ENCODE results near the gene ALG14.

The ALG14 gene

GRCh38 chr1:94979656-94980581 is 92.8 kb downstream of the ALG14 start:
- DNase-seq (ENCODE audit: low read depth): no peak

GRCh38 chr1:94979131-94979530 is 93.6 kb downstream of the ALG14 start:
- no peak for DNase-seq (ENCODE audit: low read depth)

GRCh38 chr1:94978401-94978800 is 94.3 kb downstream of the ALG14 start:
- DNase-seq (ENCODE audit: low read depth): no peak

GRCh38 chr1:94976971-94977548 is 95.7 kb downstream of the ALG14 start:
- DNase-seq (ENCODE audit: low read depth): peak; percentile 27

GRCh38 chr1:94974824-94975223 is 97.9 kb downstream of the ALG14 start:
- peak; percentile 65 for DNase-seq (ENCODE audit: low read depth)

- peak; percentile 78 for DNase-seq (ENCODE audit: low read depth)
These were observed 98.5 kb downstream of the ALG14 start for GRCh38 chr1:94974241-94974640.

GRCh38 chr1:94973309-94973922 is 99.3 kb downstream of the ALG14 start:
- no peak for DNase-seq (ENCODE audit: low read depth)

GRCh38 chr1:94971491-94971924 is 101.2 kb downstream of the ALG14 start:
- DNase-seq (ENCODE audit: low read depth): peak; percentile 86

- DNase-seq (ENCODE audit: low read depth): peak; percentile 49
These were observed 102.0 kb downstream of the ALG14 start for GRCh38 chr1:94970783-94971182.

GRCh38 chr1:94969137-94969536 is 103.6 kb downstream of the ALG14 start:
- no peak for DNase-seq (ENCODE audit: low read depth)

- DNase-seq (ENCODE audit: low read depth): peak; percentile 56
These were observed 106.7 kb downstream of the ALG14 start for GRCh38 chr1:94966033-94966432.

GRCh38 chr1:94963864-94964263 is 108.9 kb downstream of the ALG14 start:
- DNase-seq (ENCODE audit: low read depth): no peak

- DNase-seq (ENCODE audit: low read depth): peak; percentile 86
These were observed 110.1 kb downstream of the ALG14 start for GRCh38 chr1:94962409-94963265.

GRCh38 chr1:94961988-94962387 is 110.8 kb downstream of the ALG14 start:
- no peak for DNase-seq (ENCODE audit: low read depth)

- DNase-seq (ENCODE audit: low read depth): no peak
These were observed 111.2 kb downstream of the ALG14 start for GRCh38 chr1:94961582-94961981.

- no peak for DNase-seq (ENCODE audit: low read depth)
These were observed 114.7 kb downstream of the ALG14 start for GRCh38 chr1:94958081-94958480.

- DNase-seq (ENCODE audit: low read depth): peak; percentile 78
These were observed 116.8 kb downstream of the ALG14 start for GRCh38 chr1:94955767-94956632.

- peak; percentile 29 for DNase-seq (ENCODE audit: low read depth)
These were observed 118.2 kb downstream of the ALG14 start for GRCh38 chr1:94954263-94955220.

- DNase-seq (ENCODE audit: low read depth): peak; percentile 91
These were observed 119.0 kb downstream of the ALG14 start for GRCh38 chr1:94953746-94954145.

GRCh38 chr1:94953107-94953506 is 119.6 kb downstream of the ALG14 start:
- DNase-seq (ENCODE audit: low read depth): no peak

All from amniotic epithelial cell (primary cell).